ENCODE data around the gene NUBPL.

- TF ChIP-seq CTCF (IDR thresholded peaks at IDR 0.05 in 8 of 11, conservative IDR thresholded peaks at IDR 0.05 in 3 of 11) (no peak), POLR2A (IDR thresholded peaks at IDR 0.05) (no peak)
These were observed 21.1 kb downstream of the NUBPL start for GRCh38 chr14:31582286-31582691.
